Measurements from ENCODE around the gene ZNF362. TPM values are rescaled to one million over a fixed set of nuclear protein-coding genes. Genes with fewer than 3 reads are reported as not detected.

ZNF362 gene
- total and polyA plus RNA-seq, 2 experiments from 2014 or later, result 11.0 to 12.9 TPM

GRCh38 chr1:33277488-33278084, 21.3 kb downstream of the ZNF362 start:
- no peak overlapping the region for H3K4me3 ChIP-seq
- no peak overlapping the region for H3K4me2 ChIP-seq
- H3K36me3 ChIP-seq (ENCODE audit: insufficient read depth), result no peaks in the 10 kb centered on the region
- DNase-seq (ENCODE audit: low spot score), result no peak
- H3K27ac ChIP-seq (ENCODE audit: low read depth), result no peak overlapping the region
- Mint-ChIP-seq H3K9me3 (no peaks in the 10 kb centered on the region; the same call in 2 of the 3 replicates), H3K27ac (no peak overlapping the region), H3K36me3 (ENCODE audit: low read depth) (peaks cover 32% of the 10 kb centered on the region), H3K4me3 (no peak overlapping the region), H3K27me3 (ENCODE audit: insufficient read depth, low read depth, poor library complexity) (peaks cover 8% of the 10 kb centered on the region), H3K4me1 (peaks cover 22% of the 10 kb centered on the region)
- TF ChIP-seq ZNF331 (CRISPR knock-in tag; IDR thresholded peaks at IDR 0.05; ENCODE audit: low read depth) (no peak), NANOG (IDR thresholded peaks at IDR 0.05; ENCODE audit: borderline replicate concordance) (no peak), CREB1 (CRISPR knock-in tag; IDR thresholded peaks at IDR 0.05; ENCODE audit: low read depth) (no peak), STAT1 (IDR thresholded peaks at IDR 0.05; ENCODE audit: unreplicated experiment) (no peak)
- H3K27me3 ChIP-seq (ENCODE audit: insufficient read depth), result no peaks in the 10 kb centered on the region
- peaks cover 4% of the 10 kb centered on the region for H4K20me1 ChIP-seq (replicated peaks; ENCODE audit: insufficient read depth)
- H3F3A ChIP-seq (replicated peaks; ENCODE audit: low read depth), result no peaks in the 10 kb centered on the region
- no peak for ATAC-seq
- peaks cover 10% of the 10 kb centered on the region for H3K4me1 ChIP-seq (ENCODE audit: insufficient read depth)
- H2AFZ ChIP-seq, result no peak overlapping the region
- H3K79me2 ChIP-seq (replicated peaks; ENCODE audit: insufficient read depth), result 0 out of 2 replicates have a peak, but pooled peaks cover 4% of the 10 kb centered on the region
- H3K9me2 ChIP-seq (ENCODE audit: insufficient read depth), result no peaks in the 10 kb centered on the region

- Histone ChIP-seq H3K4me1 (ENCODE audit: insufficient read depth) (no peaks in the 10 kb centered on the region), H3K27ac (ENCODE audit: low read depth) (no peak overlapping the region), H3K79me2 (replicated peaks; ENCODE audit: insufficient read depth) (no peaks in the 10 kb centered on the region), H2AFZ (no peak overlapping the region), H4K20me1 (replicated peaks; ENCODE audit: insufficient read depth) (peaks cover 7% of the 10 kb centered on the region; the same call in 1 of the 2 replicates), H3K27me3 (ENCODE audit: insufficient read depth) (no peaks in the 10 kb centered on the region), H3K9me2 (ENCODE audit: insufficient read depth) (no peaks in the 10 kb centered on the region), H3F3A (replicated peaks; ENCODE audit: low read depth) (no peaks in the 10 kb centered on the region), H3K4me2 (no peak overlapping the region), H3K4me3 (no peak overlapping the region), H3K36me3 (ENCODE audit: insufficient read depth) (no peaks in the 10 kb centered on the region; the same call in 1 of the 2 replicates)
- H3K4me1 Mint-ChIP-seq, result no peaks in the 10 kb centered on the region
- H3K27me3 Mint-ChIP-seq (ENCODE audit: insufficient read depth, low read depth, poor library complexity), result peaks cover 3% of the 10 kb centered on the region
- DNase-seq (ENCODE audit: low spot score) (peak; percentile 31), ATAC-seq (peak; percentile 95)
- no peak overlapping the region for H3K27ac Mint-ChIP-seq
- no peak overlapping the region for H3K4me3 Mint-ChIP-seq
- H3K9me3 Mint-ChIP-seq, result no peaks in the 10 kb centered on the region; the same call in 2 of the 3 replicates
- peaks cover 35% of the 10 kb centered on the region for H3K36me3 Mint-ChIP-seq (ENCODE audit: low read depth)
- TF ChIP-seq ZNF114 (CRISPR knock-in tag; IDR thresholded peaks at IDR 0.05) (no peak), ZNF462 (CRISPR knock-in tag; IDR thresholded peaks at IDR 0.05) (no peak), JUNB (IDR thresholded peaks at IDR 0.05; ENCODE audit: unreplicated experiment) (no peak), NANOG (IDR thresholded peaks at IDR 0.05; ENCODE audit: borderline replicate concordance) (no peak), ETS1 (IDR thresholded peaks at IDR 0.05) (no peak), EZH2 (IDR thresholded peaks at IDR 0.05; ENCODE audit: low read depth, unreplicated experiment) (no peak), CTCF (conservative IDR thresholded peaks at IDR 0.05; ENCODE audit: low read depth in 2 of 2) (no peak), POLR2AphosphoS5 (IDR thresholded peaks at IDR 0.05; ENCODE audit: low read depth) (no peak), STAT1 (IDR thresholded peaks at IDR 0.05; ENCODE audit: unreplicated experiment) (no peak), CREB1 (CRISPR knock-in tag; IDR thresholded peaks at IDR 0.05; ENCODE audit: low read depth) (no peak), ZNF331 (CRISPR knock-in tag; IDR thresholded peaks at IDR 0.05; ENCODE audit: low read depth) (no peak), EZH2phosphoT487 (IDR thresholded peaks at IDR 0.05; ENCODE audit: unreplicated experiment) (no peak)
Measured at GRCh38 chr1:33280091-33280661, 23.9 kb downstream of the ZNF362 start.
